SH-SY5Y (cell line): ENCODE measurements around the gene FGD4.

Experiments
- GATA2 ChIP-seq: IDR thresholded peaks from 2 replicates; pipeline ENCODE4 v1.6.1; 2011; ENCODE audit warnings: mild to moderate bottlenecking, low read depth, low read length
- GATA3 ChIP-seq: IDR thresholded peaks from 2 replicates; pipeline ENCODE4 v1.6.1; 2011; ENCODE audit warnings: low read depth, mild to moderate bottlenecking, low read length, moderate library complexity

DNA sequence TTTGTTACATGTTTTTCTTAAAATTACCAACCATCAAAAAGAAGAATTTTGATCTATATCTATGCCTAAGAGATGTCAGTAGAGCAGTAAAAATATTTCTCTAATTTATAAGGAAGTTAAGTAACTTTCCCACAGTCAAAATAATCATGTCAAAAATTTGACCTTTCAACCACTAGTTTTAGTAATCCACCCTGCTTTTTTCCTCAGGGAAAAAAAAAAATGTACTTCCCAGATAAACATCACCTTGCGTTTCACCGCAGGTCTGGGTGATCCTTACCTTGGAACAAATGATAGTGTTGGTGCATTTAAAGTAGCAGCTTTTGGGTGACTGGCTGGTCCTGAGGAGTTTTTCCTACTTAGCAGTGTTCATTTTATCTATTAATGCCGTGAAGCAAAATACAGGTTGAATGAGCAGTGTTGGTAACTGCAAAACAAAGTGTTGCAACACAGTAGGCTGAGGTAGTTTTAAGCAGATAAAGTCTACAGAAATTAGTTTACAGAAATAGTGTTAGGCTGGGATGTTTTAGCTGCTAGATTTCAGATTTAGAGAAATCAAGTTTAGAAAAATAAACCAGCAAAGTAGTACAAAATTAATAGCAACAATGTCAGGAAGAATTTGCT, 142.5 kb downstream of the FGD4 start:
- TF ChIP-seq GATA2 (no peak), GATA3 (no peak)
